Neural cell (in vitro differentiated cells): ENCODE results near the gene MRPL57. TPM values are rescaled to one million over a fixed set of nuclear protein-coding genes. Genes with fewer than 3 reads are reported as not detected.
"Not testable (repeated sequence)": the region's sequence is repeated elsewhere in the genome, so short reads cannot be mapped to it uniquely, and the experiment has no call there.

Source experiments
- H2AFZ ChIP-seq: fragments of 200-600, 300-800 bp; sonication (generic), shearing (Covaris generic); 2 replicates; pipeline ENCODE4 v1.6.0; 2014; ENCODE audit warnings: low read depth, mild to moderate bottlenecking, antibody characterized with exemption, low read length, moderate library complexity
- H3F3A ChIP-seq: fragments of 200-600 bp; shearing (Covaris generic); 2 replicates; pipeline ENCODE4 v1.6.1; 2016; ENCODE audit warnings: mild to moderate bottlenecking, moderate library complexity, mixed read lengths, antibody characterized with exemption, low read length; ENCODE audit not compliant: insufficient read depth, poor library complexity, severe bottlenecking
- H3K27ac ChIP-seq: fragments of 200-600, 300-800 bp; sonication (generic), shearing (Covaris generic); 2 replicates; pipeline ENCODE4 v1.5.1; 2014; ENCODE audit warnings: mild to moderate bottlenecking, low read length, moderate library complexity
- H3K27me3 ChIP-seq: fragments of 300-800, 200-600 bp; sonication (generic), shearing (Covaris generic); 2 replicates; pipeline ENCODE4 v1.6.0; 2014; ENCODE audit warnings: mild to moderate bottlenecking, low read depth, low read length, moderate library complexity; ENCODE audit not compliant: insufficient read depth
- H3K36me3 ChIP-seq: fragments of 300-800, 200-600 bp; sonication (generic), shearing (Covaris generic); 2 replicates; pipeline ENCODE4 v1.5.1; 2014; ENCODE audit warnings: mild to moderate bottlenecking, antibody characterized with exemption, low read length, moderate library complexity; ENCODE audit not compliant: insufficient read depth
- H3K4me2 ChIP-seq: fragments of 300-800, 200-600 bp; sonication (generic), shearing (Covaris generic); 2 replicates; pipeline ENCODE4 v1.6.0; 2014; ENCODE audit warnings: mild to moderate bottlenecking, low read length
- H3K4me3 ChIP-seq: fragments of 300-800, 200-600 bp; sonication (generic), shearing (Covaris generic); 2 replicates; pipeline ENCODE4 v1.5.1; 2014; ENCODE audit warnings: mild to moderate bottlenecking, low read length, moderate library complexity
- H3K79me2 ChIP-seq: fragments of 200-600 bp; shearing (Covaris generic); replicated peaks from 2 replicates; pipeline ENCODE4 v1.6.0; 2014; ENCODE audit warnings: mild to moderate bottlenecking, low read length, moderate library complexity; ENCODE audit not compliant: insufficient read depth
- H3K9ac ChIP-seq: fragments of 300-800, 200-600 bp; sonication (generic), shearing (Covaris generic); 2 replicates; pipeline ENCODE4 v1.6.1; 2016; ENCODE audit warnings: mild to moderate bottlenecking, low read length, mixed read lengths
- H3K9me2 ChIP-seq: fragments of 200-600 bp; shearing (Covaris generic); 2 replicates; pipeline ENCODE4 v1.6.1; 2016; ENCODE audit warnings: mild to moderate bottlenecking, low read length, mixed read lengths; ENCODE audit not compliant: insufficient read depth
- H3K9me3 ChIP-seq: fragments of 200-600, 300-800 bp; sonication (generic), shearing (Covaris generic); 2 replicates; pipeline ENCODE4 v1.6.1; 2016; ENCODE audit warnings: mild to moderate bottlenecking, mixed run types, low read length, moderate library complexity, mixed read lengths
- H4K20me1 ChIP-seq: fragments of 200-600 bp; shearing (Covaris generic); 2 replicates; pipeline ENCODE4 v1.6.1; 2016; ENCODE audit warnings: mild to moderate bottlenecking, mixed run types; ENCODE audit not compliant: insufficient read depth
- CTCF ChIP-seq: fragments of 450-650 bp; IDR thresholded peaks from 2 replicates; pipeline ENCODE4 v1.5.1; 2014; ENCODE audit warnings: antibody characterized with exemption, mild to moderate bottlenecking, moderate library complexity; ENCODE audit not compliant: poor library complexity, severe bottlenecking
- EP300 ChIP-seq: fragments of 450-650 bp; conservative IDR thresholded peaks from 2 replicates; pipeline ENCODE4 v1.6.1; 2014; ENCODE audit warnings: antibody characterized with exemption, mild to moderate bottlenecking, moderate library complexity; ENCODE audit not compliant: poor library complexity, severe bottlenecking
- EZH2 ChIP-seq: fragments of 200-600, 300-800 bp; shearing (Covaris generic), sonication (generic); IDR thresholded peaks from 2 replicates; pipeline ENCODE4 v1.6.1; 2014; ENCODE audit warnings: antibody characterized with exemption, low read length, borderline replicate concordance, mild to moderate bottlenecking; ENCODE audit not compliant: insufficient read depth, poor library complexity, severe bottlenecking
- MXI1 ChIP-seq: fragments of 450-650 bp; conservative IDR thresholded peaks from 2 replicates; pipeline ENCODE4 v1.6.1; 2014; ENCODE audit warnings: antibody characterized with exemption, mild to moderate bottlenecking; ENCODE audit not compliant: poor library complexity, severe bottlenecking
- POLR2AphosphoS5 ChIP-seq: IDR thresholded peaks from 2 replicates; pipeline ENCODE4 v1.6.1; 2012
- RAD21 ChIP-seq: fragments of 450-650 bp; conservative IDR thresholded peaks from 2 replicates; pipeline ENCODE4 v1.6.1; 2014; ENCODE audit warnings: antibody characterized with exemption, mild to moderate bottlenecking, moderate library complexity
- REST ChIP-seq: IDR thresholded peaks from 2 replicates; pipeline ENCODE4 v1.6.1; 2012; ENCODE audit warnings: borderline replicate concordance
- SMC3 ChIP-seq: fragments of 450-650 bp; conservative IDR thresholded peaks from 2 replicates; pipeline ENCODE4 v1.6.1; 2014; ENCODE audit warnings: antibody characterized with exemption, mild to moderate bottlenecking, moderate library complexity; ENCODE audit not compliant: poor library complexity
- TAF1 ChIP-seq: IDR thresholded peaks from 2 replicates; pipeline ENCODE4 v1.6.1; 2012; ENCODE audit warnings: low read depth
- polyA plus RNA-seq: library from polyadenylated mRNA; depleted of rRNA; stranded (reverse); fragments of >200 nt; gene quantifications from 2 replicates; pipeline ENCODE4 v1.2.3, GENCODE V29; 2014

MRPL57 gene
- polyA plus RNA-seq, 1 donor from 2014 or later = 38.7 TPM

GRCh38 chr13:21219036-21219381, 42.6 kb downstream of the MRPL57 start:
- Histone ChIP-seq H3K4me2 (no peak overlapping the region), H3K79me2 (no peaks in the 10 kb centered on the region), H3K9ac (no peak overlapping the region), H3K9me3 (no peaks in the 10 kb centered on the region), H4K20me1 (no peaks in the 10 kb centered on the region), H3K27ac (no peak overlapping the region), H3K4me3 (no peak overlapping the region), H3K9me2 (no peaks in the 10 kb centered on the region), H3K36me3 (no peaks in the 10 kb centered on the region), H3F3A (no peaks in the 10 kb centered on the region), H2AFZ (no peak overlapping the region), H3K27me3 (no peaks in the 10 kb centered on the region)
- TF ChIP-seq MXI1 (no peak), EZH2 (no peak), CTCF (no peak), SMC3 (no peak), REST (no peak)

GRCh38 chr13:21219716-21220115, 43.3 kb downstream of the MRPL57 start:
- H3F3A ChIP-seq, H3K9me2 ChIP-seq, H3K4me2 ChIP-seq, H3K9me3 ChIP-seq, H4K20me1 ChIP-seq, H2AFZ ChIP-seq, H3K27me3 ChIP-seq, H3K36me3 ChIP-seq, H3K4me3 ChIP-seq, H3K79me2 ChIP-seq, H3K9ac ChIP-seq, H3K27ac ChIP-seq: not testable (repeated sequence)

GRCh38 chr13:21221268-21221667, 44.8 kb downstream of the MRPL57 start:
- no peak overlapping the region for H2AFZ ChIP-seq
- H3K4me3 ChIP-seq = no peak overlapping the region
- no peaks in the 10 kb centered on the region for H3K9me2 ChIP-seq
- H3K27ac ChIP-seq = no peak overlapping the region
- H3K27me3 ChIP-seq = no peaks in the 10 kb centered on the region
- H3K9ac ChIP-seq = no peak overlapping the region
- no peaks in the 10 kb centered on the region for H3K79me2 ChIP-seq
- H3F3A ChIP-seq = no peaks in the 10 kb centered on the region
- H3K4me2 ChIP-seq = no peak overlapping the region
- H3K9me3 ChIP-seq = no peaks in the 10 kb centered on the region
- no peaks in the 10 kb centered on the region for H3K36me3 ChIP-seq
- no peak for TF ChIP-seq MXI1
- no peak for TF ChIP-seq EP300
- TF ChIP-seq CTCF = no peak
- no peak for TF ChIP-seq EZH2
- TF ChIP-seq POLR2AphosphoS5 = no peak
- TF ChIP-seq SMC3 = no peak
- no peak for TF ChIP-seq TAF1
- no peak for TF ChIP-seq RAD21
- TF ChIP-seq REST = no peak
- H4K20me1 ChIP-seq = no peaks in the 10 kb centered on the region
